Superior temporal gyrus (tissue), 1 donor: Measurements from ENCODE around the gene TAF1C.
A peak's percentile ranks its signal among the peaks of the same experiment; 100 is the strongest.

Experiments used
- DNase-seq: peaks from one replicate; pipeline ENCODE4 v3.0.0-alpha.2; 2016; ENCODE audit errors: extremely low spot score

Gene TAF1C

DNA sequence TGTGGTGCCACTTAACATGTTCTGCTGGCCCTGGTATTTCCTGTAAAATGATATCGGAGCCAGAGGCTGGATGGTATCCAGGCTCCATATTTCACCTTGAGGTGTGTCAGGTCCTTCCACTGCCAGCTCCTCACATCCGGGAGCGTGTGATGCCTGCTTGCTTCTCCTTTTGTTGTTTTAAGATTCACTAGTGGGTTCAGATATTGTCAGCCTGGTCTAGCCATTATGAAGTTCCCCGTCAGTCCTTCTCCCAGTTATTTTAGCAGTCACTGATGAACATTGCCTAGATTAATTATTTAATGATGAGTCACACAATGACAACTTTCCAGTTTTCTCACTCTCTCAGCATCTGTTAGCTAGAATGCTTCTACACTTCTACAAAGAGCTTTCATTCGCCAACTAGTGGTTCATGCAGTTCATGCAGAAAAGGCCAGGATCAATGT is 30.5 kb downstream of the TAF1C start:
- no peak for DNase-seq

DNA sequence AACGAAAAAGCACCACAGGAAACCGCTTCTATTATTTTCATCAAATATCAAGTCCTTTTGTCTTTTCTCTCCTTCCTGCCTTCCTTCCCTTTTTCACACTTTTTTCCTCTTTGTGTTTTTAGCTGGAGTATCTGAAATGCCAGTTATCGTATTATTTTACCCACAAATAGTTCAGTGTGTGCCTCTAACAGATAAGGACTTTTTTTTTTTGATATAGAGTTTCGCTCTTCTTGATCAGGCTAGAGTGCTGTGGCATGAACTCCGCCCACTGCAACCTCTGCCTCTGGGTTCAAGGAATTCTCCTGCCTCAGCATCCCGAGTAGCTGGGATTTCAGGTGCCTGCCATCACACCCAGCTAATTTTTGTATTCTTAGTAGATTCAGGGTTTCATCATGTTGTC is 31.1 kb downstream of the TAF1C start:
- no peak for DNase-seq

DNA sequence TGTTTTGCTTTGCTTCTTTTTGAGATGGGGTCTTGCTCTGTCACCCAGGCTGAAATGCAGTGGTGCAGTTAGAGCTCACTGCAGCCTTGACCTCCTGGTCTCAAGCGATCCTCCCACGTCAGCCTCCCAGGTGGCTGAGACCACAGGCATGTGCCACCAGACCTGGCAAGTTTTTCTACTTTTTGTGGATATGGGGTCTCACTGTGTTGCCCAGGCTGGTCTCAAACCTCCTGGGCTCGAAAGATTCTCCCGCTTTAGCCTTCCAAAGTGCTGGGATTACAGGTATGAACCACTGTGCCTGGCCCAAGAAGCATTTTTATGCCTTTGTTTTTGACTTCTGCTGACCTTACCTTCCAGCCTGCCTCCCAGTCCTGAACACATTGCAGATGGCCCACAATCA is 31.6 kb downstream of the TAF1C start:
- no peak for DNase-seq

DNA sequence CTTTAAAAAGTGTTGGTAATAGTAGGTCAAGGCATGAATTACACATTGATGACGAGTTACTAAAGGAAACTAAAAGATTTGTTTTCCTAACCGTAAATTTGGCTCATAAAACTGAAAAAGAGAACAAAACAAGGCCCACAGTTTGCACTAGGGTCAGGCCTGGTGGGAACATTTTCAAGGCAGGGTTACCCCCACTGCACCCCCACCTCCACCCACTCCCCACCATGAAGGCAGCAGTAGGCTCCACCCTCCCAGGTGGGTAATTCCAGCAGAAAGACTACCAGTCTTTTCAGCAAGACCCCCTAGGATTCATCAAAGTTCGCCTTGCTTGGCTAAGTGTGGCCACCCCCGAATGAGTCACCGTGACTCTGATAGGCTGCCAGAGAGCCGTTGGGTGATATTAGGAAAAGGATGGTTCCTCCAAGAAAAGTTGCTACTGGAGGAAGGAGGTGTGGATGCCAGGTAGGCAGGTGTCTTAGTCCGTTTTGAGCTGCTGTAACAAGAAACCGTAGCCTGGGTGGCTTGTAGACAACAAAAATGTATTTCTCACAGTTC is 33.1 kb downstream of the TAF1C start:
- no peak for DNase-seq

DNA sequence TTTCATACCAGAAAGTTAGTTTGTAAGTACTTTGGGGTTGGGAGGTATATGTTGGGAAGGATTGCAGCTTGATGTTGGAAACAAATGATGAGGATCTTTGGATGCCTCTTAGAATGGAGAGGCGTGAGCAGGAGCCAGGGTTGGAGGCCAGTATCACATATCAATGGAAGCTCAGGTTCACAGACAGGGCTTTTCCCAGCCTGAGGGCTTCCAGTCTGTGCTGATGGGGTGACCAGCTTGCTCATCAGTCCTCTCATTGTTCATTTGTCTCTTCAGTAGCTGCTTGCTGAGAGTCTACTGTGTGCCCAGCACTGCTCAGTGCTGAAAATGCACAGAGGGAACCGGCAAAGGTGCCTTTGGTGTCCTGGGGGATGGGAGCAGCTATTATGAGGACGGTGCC is 35.9 kb downstream of the TAF1C start:
- no peak for DNase-seq

DNA sequence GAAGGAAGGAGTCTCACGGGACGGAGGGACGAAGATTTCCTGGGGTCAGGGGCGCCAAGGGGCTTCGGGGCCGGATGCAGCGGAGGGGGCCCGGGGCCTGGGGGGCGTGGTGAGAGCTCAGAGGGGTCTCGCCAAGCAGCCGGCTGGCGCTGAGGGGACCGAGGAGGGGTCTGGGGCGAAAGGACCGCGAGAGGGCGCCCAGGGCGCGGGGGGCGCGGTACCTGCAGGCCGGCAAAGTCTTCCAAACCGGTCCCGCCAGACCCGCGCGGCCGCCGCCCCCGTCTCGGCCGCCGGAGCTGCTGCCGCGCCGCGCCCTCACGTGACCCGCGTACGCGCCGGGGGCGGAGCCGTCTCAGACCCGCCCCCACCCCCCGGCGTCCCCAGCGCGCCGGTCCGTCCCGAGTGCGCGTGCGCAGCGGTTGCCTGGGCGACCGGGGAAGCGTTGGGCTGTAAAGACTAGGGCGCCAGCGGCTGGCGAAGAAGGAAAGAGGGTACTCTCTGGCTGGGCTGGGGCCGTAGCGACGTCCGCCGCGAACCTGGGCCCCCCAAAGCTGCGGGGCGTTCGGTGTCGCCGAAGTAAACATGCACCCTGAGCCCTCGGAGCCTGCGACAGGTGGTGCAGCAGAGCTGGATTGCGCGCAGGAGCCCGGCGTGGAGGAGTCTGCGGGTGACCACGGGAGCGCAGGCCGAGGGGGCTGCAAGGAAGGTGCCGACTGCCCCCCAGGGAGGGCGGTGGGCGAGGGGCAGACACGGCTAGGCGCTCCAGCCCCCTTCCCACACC is 41.8 kb downstream of the TAF1C start, which contains the start of the genes DNAAF1 and HSDL1:
DNAAF1 (plus strand) TSS at position 450 of the 781 bp plus-strand sequence; CDS start at position 583, 133 bp downstream.
HSDL1 (minus strand) TSS at position 319 of the 781 bp plus-strand sequence. CDS start 13,856 bp downstream, outside the sequence.
- peak; percentile 87 for DNase-seq

DNA sequence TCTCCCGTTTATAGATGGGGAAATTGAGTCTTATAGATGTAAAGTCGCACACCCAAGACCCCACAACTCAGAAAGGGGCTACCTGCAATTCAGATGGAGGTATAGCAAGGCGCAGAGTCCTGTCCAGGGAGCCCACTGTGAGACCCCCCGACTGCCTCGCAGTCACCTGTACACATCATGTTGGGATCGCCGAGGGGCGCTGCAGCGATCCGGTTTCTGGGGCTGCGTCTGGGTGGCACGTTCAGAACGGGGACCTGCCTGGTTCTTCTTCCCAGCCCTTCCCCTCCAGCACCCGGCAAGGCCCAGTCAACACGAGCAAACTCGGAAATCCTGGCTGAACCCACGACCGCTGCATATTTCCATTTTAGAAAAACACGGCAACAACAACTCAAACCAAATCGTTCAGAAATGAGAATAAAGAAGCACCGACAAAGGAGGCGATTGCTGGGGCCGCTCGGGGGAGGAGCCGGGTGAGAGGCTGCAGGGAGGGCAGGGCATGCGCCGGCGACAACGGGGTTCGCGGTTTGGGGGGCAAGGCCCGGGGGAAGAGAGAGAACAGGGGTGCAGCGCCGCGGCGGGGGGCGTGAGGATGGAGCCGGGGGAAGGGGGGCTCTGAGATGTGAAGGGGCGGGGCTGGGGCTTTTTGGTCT is 42.5 kb downstream of the TAF1C start:
- peak; percentile 17 for DNase-seq

DNA sequence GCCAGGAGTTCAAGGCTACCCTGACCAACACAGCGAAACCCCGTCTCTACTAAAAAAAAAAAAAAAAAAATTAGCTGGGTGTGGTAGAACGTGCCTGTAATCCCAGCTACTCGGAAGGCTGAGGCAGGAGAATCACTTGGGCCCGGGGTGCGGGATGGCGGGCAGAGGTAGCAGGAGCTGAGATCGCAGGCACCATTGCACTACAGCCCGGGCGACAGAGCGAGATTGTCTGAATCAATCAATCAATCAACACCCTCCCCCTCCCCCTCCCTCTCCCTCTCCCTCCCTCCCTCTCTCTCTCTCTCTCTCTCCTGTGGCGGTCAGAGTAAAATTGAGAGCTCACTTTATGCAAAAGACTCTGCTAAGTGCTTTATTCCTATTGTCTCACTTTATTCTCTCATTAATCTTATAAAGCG is 43.1 kb downstream of the TAF1C start:
- DNase-seq: no peak

DNA sequence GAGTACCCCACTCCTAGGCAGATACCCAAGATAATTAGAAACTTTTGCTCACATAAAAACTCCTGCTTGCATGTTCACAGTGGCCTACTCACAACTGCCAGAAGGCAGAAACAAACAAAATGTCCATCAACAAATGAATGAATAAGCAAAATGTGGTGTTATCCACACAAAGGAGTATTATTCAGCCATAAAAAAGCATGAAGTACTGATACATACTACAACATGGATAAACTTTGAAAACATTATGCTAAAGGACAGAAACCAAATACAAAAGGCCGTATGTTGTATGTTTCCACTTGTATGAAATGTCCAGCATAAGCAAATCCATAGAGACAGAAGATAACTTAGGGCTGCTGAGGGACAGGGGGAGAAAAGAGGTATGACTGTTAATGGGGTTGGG is 43.8 kb downstream of the TAF1C start:
- no peak for DNase-seq

DNA sequence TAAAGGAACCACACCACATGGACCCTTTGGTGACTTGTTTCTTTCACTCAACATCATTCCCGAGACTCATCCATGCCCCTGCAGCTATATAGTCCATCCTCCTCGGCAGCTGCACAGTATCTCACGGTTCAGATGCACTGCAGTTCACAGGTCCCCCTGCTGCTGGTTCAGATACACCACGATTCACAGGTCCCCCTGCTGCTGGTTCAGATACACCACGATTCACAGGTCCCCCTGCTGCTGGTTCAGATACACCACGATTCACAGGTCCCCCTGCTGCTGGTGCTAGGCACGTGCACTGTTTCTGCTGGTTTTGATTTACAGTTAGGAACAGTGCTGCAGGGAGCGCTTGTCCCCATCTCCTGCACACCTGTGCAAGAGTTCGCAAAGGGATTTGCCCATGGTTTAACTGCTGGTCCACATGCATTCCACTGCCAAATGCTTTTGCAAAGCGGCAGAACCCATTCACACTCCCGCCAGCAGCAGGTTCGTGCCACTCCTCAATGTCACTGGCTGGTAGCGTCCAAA is 45.6 kb downstream of the TAF1C start:
- DNase-seq: no peak

DNA sequence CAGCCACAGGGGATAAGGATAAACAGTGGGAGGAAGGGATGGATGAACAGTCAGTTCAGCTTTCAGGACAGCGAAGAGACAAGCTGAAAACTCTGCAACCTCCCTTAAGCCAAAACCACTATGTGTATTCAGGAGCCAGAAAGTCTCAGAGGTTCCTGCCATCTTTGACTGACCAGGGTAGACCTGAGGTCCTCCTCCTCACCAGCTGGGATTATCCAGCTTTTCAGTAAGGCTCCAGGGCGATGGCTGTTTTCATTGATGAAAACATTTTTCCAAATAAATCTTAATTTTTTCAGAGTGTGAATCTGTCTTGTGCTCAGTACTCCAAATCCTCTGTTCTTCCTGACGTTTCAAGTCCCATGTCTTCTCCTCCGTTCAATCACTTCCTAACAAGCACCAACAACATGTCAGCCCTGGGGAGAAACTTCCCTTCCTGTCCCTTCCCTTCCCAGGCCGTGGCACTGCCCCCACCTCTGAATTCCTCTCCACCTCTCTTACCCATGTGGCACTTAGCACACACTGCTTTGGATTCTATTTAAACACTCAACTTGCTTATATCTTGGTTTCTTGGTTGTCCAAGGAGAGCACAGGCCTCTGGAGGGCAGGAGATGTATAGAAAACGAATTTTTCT is 47.1 kb downstream of the TAF1C start:
- no peak for DNase-seq

DNA sequence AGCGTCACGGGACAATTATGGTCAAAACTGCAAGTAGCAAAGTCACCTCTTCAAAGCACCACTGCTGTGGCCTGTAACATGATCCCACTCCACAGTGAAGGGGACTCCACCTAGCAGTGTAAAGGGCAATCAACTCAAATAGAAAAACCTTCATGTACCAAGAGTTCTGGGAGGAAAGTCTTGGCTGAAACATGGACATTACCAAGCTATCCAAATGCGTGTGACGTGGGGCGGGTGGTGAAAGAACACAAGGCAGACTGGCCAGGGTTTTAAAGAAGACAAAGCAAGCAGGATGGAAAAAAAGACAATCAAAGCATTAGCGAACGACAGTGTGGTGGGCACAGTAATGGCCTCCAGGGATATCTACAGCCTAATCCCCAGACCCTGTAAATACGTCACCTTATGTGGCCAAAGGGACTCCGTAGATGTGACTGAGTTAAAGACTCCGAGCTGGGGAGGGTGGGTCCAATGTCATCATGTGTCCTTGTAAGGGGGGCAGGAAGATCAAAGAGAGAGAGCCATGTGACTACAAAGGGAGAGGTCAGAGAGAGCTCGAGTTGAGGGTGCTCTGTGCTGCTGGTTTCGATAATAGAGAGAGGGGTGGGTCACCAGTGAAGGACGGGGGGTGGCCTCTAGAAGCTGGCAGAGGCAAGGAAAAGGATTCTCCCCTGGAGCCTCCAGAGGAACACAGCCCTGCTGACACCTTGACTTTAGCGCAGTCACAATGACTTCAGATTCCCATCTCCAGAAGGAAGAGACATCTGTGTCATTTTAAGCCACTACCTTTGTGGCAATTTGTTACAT is 47.8 kb downstream of the TAF1C start:
- DNase-seq: no peak

DNA sequence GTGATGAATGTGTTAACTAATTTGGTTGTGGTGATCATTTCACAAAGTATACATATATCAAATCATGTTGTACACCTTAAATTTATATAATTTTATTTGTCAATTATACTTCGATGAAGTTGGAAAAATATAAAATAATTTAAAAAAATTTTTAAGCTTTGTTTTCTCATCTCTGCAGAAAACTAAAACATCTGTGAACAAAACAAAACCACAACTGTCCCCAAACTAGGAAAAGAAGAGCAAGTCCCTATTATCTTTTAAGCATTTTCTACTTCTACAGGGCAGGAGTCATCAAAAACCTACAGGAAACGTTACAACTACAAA is 48.4 kb downstream of the TAF1C start:
- DNase-seq: no peak

DNA sequence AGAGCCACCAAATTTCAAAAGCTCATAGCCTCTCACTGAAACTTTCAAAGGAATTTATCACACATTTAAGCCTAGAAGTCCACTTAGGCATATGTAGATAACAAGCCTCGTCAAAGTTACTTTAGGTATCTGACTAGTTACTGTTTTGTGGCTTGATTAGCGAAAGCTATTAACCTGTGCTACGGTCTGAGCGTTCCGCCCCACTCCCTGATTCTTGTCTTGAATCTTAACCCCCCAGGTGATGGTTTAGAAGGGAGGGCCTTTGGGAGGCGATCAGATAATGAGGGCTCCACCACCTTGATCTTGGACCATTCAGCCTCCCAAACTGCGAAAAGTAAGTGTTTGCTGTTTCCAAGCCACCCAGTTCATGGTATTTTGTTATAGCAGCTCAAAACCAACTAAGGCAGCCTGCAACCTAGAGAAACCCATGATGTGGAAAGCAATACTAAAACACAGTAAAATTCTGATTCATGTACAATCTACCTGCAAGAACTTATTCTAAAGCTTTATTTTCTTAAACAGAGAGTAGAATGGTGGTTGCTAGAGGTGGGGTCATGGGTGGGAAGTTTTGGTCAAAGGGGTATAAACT is 49.0 kb downstream of the TAF1C start:
- no peak for DNase-seq

DNA sequence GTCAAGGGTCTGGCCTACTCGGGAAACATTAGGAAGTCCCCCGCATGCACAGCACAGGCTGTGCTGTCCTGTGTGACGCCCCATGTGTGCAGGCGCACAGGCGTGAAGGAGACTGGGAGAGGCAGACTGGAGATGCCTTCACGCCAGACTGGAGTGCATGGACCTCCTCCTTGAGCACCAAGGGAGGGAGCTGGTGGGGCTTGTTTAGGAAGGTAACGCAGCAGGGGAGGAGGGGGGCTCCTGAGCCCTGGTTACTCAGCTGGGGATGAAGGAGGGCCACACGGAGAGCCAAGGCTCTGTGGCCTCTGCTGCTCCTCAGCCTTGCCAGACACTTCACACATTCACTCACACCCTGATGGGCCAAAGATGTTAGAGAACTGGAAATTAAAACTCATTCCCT is 49.6 kb downstream of the TAF1C start:
- DNase-seq: no peak

DNA sequence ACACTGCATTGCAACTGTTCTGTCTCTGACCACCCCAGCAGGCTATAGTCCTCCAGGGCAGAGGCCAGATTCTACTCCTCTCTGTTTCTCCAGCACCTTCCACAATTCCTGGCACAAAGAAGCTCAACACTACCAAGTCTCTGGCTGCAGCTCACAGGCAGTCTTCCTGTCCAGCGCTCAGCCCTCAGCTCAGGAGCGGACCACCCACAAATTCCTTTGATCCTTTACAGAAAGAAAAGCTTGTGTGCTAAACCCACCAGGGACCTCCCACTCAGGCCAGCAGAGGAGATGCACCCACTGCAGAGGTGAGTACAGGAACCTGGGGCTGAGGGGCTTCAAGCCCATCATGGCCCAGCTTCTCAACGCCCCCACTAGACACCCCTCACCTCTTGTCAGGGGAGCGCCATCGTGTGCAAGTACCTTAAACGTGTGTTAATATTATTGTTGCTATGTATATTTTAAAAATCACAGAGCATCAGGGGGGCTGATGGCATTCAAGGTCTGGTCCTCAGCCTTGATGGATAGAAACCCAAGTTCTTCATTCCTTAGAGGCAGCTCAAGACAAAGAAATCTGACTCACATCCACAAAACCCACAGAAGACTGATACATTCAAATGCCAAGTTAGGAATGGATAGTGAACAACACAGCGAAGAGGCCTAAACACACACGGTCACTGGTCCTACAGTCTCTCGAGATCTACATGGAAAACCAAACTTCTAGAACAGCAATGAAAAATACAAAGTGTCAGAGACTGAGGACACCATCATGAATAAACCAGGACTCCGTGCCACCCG is 50.3 kb downstream of the TAF1C start:
- DNase-seq: no peak

DNA sequence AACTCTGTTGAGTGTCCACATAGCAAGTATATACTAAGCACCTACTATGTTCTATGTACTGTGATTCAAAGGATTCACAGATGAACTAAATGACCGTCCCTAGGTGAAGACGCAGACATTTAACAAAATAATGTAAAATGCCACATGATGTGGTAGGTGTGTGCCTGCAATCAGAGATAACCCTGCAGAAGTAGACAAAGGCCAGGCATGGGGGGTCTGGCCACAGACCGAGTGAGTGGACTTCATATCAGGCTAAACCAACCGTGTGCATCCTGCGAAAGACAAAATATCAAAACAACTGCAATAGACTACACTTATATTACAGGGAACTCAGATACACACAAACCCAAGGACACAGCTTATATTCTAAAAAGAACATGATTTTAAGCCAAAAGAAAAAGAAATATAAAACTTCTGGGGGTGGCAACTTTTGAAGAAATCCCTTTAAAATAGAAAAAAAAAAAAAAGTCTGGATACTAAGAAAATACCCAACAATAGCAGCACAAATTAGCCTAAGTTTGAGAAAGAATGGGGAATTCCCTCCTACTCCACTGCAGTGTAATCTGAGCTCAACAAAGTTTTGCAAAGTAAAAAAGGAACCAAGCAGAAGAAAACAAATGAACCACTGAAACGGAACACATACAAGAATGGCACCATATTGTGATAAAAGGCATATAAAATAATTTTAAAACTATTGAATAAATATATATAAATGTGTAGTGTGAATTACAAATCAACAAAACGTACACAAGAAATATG is 54.2 kb downstream of the TAF1C start:
- DNase-seq: no peak

DNA sequence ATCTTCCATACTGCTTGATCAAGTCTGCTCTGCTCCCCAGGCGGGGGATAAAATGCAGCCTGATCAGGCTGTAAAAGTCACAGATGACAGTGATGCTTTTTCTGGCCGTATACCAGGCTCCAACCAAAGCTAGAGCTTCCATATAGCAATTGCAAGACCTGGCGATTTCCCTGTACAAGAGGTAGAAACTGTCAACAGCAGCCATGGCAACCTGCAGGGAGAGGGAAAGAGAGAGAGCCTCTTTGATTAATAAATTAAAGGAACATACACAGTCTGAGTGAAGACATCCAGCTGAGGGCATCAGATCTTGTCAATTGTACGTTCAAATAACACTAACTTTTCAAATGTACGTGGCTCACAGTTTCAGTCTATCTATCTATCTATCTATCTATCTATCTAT is 55.7 kb downstream of the TAF1C start:
- no peak for DNase-seq
